GM21576 (cell line): ENCODE results near the gene WWOX.

Experiments
- ATAC-seq: cut with Tn5 transposase; IDR thresholded peaks from one replicate; pipeline ENCODE4 v1.9.1; 2021; ENCODE audit warnings: mild to moderate bottlenecking, moderate library complexity; ENCODE audit not compliant: unreplicated experiment

The WWOX gene

GRCh38 chr16:79097771-79098170 is 998.3 kb downstream of the WWOX start:
- no peak for ATAC-seq

- no peak for ATAC-seq
These were observed 999.5 kb downstream of the WWOX start for GRCh38 chr16:79098907-79099306.

GRCh38 chr16:79099716-79100115 is 1000.3 kb downstream of the WWOX start:
- ATAC-seq: no peak

- no peak for ATAC-seq
These were observed 1001.0 kb downstream of the WWOX start for GRCh38 chr16:79100447-79100846.

GRCh38 chr16:79101491-79101890 is 1002.0 kb downstream of the WWOX start:
- ATAC-seq: no peak

GRCh38 chr16:79104567-79104966 is 1005.1 kb downstream of the WWOX start:
- no peak for ATAC-seq

GRCh38 chr16:79107301-79107700 is 1007.8 kb downstream of the WWOX start:
- no peak for ATAC-seq

- no peak for ATAC-seq
These were observed 1010.3 kb downstream of the WWOX start for GRCh38 chr16:79109771-79110170.

GRCh38 chr16:79110242-79110641 is 1010.8 kb downstream of the WWOX start:
- no peak for ATAC-seq

- ATAC-seq: no peak
These were observed 1011.5 kb downstream of the WWOX start for GRCh38 chr16:79110953-79111352.

- no peak for ATAC-seq
These were observed 1013.0 kb downstream of the WWOX start for GRCh38 chr16:79112462-79112861.

GRCh38 chr16:79113826-79114225 is 1014.4 kb downstream of the WWOX start:
- ATAC-seq: no peak

- ATAC-seq: no peak
These were observed 1015.3 kb downstream of the WWOX start for GRCh38 chr16:79114759-79115158.

- no peak for ATAC-seq
These were observed 1022.5 kb downstream of the WWOX start for GRCh38 chr16:79121906-79122305.

- ATAC-seq: no peak
These were observed 1022.9 kb downstream of the WWOX start for GRCh38 chr16:79122343-79122742.

GRCh38 chr16:79124016-79124756 is 1024.7 kb downstream of the WWOX start:
- ATAC-seq: no peak

GRCh38 chr16:79127766-79128165 is 1028.3 kb downstream of the WWOX start:
- ATAC-seq: no peak

GRCh38 chr16:79128706-79129105 is 1029.3 kb downstream of the WWOX start:
- ATAC-seq: no peak

GRCh38 chr16:79130616-79131015 is 1031.2 kb downstream of the WWOX start:
- ATAC-seq: no peak

- ATAC-seq: no peak
These were observed 1032.0 kb downstream of the WWOX start for GRCh38 chr16:79131321-79132075.

GRCh38 chr16:79132701-79133100 is 1033.2 kb downstream of the WWOX start:
- ATAC-seq: no peak

- no peak for ATAC-seq
These were observed 1034.8 kb downstream of the WWOX start for GRCh38 chr16:79134300-79134699.
